OCI-LY1 (cell line): ENCODE data around the gene ASPG.

ENCODE experiments used
- CTCF ChIP-seq: fragments of 200-600 bp; sonication (generic), shearing (Covaris generic); IDR thresholded peaks from 2 replicates; pipeline ENCODE4 v1.5.1; 2017; ENCODE audit warnings: mild to moderate bottlenecking, antibody characterized with exemption, low read length, moderate library complexity, mixed read lengths
- EZH2 ChIP-seq: fragments of 200-600 bp; sonication (generic), shearing (Covaris generic); IDR thresholded peaks from 2 replicates; pipeline ENCODE4 v1.8.0; 2017; ENCODE audit warnings: borderline replicate concordance, mixed run types, mild to moderate bottlenecking, antibody characterized with exemption, low read length, moderate library complexity, mixed read lengths

- TF ChIP-seq CTCF: no peak
- no peak for TF ChIP-seq EZH2
Observed at GRCh38 chr14:104141621-104142091, 56.2 kb downstream of the ASPG start.
